ENCODE data around the gene RYR2.

Gene RYR2

DNA sequence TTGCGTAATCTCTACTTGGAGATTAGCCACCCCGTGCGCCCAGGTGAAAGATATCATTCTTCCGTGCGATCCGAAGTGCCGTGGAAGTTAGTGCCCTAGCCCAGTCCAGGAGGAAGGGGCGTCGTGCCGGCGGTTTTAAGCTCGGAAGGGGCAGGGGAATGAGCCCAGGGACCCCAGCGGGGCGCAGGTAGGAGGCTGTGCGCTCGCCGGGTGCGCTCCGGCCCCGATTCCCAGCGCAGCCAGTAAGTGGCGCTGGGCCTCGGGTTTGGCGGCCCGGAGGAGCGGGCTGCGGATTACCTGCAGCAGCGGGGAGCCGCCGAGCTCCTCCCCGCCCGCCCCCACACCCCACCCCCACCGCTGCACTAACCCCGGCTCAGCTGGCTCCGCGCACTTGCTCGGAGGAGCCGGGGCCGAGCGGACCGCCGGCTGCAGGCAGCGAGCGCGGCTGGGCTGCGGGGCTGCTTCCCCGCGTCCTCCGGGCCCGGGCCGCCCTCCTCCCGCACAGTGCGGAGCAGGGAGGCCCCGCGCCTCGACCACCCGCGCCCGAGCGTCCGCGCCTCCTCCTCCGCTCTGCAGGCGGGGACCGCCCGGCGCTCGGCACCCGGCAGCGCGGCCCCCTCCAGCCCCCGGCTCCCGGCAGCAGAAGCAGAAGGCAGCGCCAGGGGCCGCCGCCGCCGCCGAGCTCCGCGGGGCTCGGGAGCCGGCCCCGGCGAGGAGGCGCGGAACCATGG is at the start of gene RYR2:
Gene RYR2, plus strand, starts transcription at position 390 of the 731 bp plus-strand sequence. Its CDS starts 338 bp downstream, at position 728.
- DNase-seq (ENCODE audit: low read depth) = no peak
- no peak within 1 kb of the TSS for H3K4me3 ChIP-seq (replicated peaks; ENCODE audit: low read depth, low read length)
- TF ChIP-seq, protein P1, sequence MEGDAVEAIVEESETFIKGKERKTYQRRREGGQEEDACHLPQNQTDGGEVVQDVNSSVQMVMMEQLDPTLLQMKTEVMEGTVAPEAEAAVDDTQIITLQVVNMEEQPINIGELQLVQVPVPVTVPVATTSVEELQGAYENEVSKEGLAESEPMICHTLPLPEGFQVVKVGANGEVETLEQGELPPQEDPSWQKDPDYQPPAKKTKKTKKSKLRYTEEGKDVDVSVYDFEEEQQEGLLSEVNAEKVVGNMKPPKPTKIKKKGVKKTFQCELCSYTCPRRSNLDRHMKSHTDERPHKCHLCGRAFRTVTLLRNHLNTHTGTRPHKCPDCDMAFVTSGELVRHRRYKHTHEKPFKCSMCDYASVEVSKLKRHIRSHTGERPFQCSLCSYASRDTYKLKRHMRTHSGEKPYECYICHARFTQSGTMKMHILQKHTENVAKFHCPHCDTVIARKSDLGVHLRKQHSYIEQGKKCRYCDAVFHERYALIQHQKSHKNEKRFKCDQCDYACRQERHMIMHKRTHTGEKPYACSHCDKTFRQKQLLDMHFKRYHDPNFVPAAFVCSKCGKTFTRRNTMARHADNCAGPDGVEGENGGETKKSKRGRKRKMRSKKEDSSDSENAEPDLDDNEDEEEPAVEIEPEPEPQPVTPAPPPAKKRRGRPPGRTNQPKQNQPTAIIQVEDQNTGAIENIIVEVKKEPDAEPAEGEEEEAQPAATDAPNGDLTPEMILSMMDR (IDR thresholded peaks at IDR 0.05; ENCODE audit: low read length, missing control alignments) = no peak

DNA sequence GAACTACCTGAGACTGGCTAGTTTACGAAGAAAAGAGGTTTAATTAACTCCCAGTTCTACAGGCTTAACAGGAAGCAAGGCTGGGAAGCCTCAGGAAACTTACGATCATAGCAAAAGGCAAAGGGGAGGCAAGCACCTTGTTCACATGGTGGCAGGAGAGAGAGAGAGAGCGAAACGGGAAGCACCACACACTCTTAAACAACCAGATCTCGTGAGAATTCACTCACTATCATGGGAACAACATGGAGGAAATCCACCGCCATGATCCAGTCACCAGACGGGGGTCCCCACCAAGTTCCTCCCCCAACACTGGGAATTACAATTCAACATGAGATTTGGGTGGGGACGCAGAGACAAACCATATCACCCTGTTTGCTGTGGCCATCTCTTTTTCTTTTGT is 49.5 kb upstream of the RYR2 start:
- TF ChIP-seq, protein P1 (IDR thresholded peaks at IDR 0.05; ENCODE audit: low read length, missing control alignments) = no peak
- no peak overlapping the region for H3K4me3 ChIP-seq (replicated peaks; ENCODE audit: low read depth, low read length)
- no peak for DNase-seq (ENCODE audit: low read depth)

DNA sequence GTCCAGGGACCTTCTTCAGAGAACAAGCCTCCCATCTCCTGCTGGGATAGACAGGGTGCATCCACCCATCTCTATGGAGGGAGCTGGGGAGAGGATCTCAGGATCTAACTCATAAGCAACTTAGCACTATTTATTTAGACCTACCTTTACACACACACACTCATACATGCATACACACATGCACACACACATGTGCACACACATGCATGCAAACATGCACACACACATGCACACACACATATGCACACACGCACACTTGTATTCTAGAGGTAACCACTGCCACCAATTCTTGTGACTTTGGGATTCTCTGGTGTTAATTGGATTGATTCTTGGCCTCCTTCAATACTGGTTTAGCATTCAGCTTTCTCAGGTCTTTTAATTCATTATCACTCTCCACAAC is 47.5 kb upstream of the RYR2 start:
- TF ChIP-seq, protein P1 (IDR thresholded peaks at IDR 0.05; ENCODE audit: low read length, missing control alignments) = no peak
- H3K4me3 ChIP-seq (replicated peaks; ENCODE audit: low read depth, low read length) = no peak overlapping the region
- DNase-seq (ENCODE audit: low read depth) = no peak

GRCh38 chr1:236997361-236997760 is 44.6 kb upstream of the RYR2 start:
- no peak for DNase-seq (ENCODE audit: low read depth)

DNA sequence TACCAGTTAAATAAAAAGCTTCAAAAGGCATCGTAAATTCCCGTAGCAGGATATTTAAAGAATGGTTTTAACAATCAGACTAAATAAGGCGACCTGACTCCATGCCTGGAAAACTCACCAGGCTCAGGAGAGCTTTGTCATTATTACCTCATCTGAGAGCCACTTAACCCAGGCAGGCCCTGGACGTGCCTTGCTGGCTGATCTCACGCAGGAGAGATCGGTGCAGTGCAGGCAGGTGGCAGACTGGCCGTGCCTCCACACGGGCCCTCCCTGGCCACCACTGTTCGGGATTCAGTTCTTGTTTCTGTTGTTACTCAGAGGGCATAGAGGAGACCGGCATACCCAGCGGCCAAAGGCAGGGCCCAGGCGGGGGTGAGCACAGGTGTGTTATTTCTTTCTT is 44.1 kb upstream of the RYR2 start:
- TF ChIP-seq, protein P1 (IDR thresholded peaks at IDR 0.05; ENCODE audit: low read length, missing control alignments) = no peak
- DNase-seq (ENCODE audit: low read depth) = no peak
- H3K4me3 ChIP-seq (replicated peaks; ENCODE audit: low read depth, low read length) = no peak overlapping the region

More at GRCh38 chr1:236997361-236997760, 44.6 kb upstream of the RYR2 start:
- TF ChIP-seq, protein P1 (IDR thresholded peaks at IDR 0.05; ENCODE audit: low read length, missing control alignments) = no peak
- H3K4me3 ChIP-seq (replicated peaks; ENCODE audit: low read depth, low read length) = no peak overlapping the region

DNA sequence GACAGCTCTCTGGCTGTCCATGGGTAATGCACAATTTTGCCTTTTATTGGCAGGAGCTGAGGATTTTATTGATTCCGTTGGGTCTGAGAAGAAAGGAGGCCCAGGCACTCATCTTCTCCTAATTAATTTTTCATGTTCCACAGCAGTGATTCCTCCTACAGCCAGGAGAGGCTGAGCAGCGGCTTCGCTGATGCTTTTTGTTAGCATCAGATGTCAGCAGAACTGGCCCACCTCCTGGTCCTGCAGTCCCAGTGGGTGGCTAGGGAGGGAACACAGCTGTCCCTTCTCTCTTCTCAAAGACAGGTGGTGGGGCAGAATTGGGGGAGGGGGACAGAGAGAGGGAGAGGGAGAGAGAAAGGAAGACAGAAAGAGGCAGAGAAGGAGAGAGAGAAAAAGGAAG is 43.4 kb upstream of the RYR2 start:
- no peak overlapping the region for H3K4me3 ChIP-seq (replicated peaks; ENCODE audit: low read depth, low read length)
- TF ChIP-seq, protein P1 (IDR thresholded peaks at IDR 0.05; ENCODE audit: low read length, missing control alignments) = no peak
- DNase-seq (ENCODE audit: low read depth) = no peak

DNA sequence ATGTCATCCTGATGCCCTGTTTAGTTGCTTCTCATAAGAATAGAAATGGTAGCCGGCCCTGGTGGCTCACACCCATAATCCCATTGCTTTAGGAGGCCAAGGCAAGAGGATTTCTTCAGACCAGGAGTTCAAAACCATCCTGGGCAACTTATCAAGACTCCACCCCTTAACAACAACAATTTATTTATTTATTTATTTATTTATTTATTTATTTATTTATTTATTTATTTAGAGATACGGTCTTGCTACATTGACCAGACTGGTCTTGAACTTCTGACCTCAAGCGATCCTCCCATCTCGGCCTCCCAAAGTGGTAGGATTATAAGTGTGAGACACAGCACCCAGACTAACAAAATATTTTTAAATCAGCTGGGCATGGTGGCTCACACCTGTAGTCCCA is 41.8 kb upstream of the RYR2 start:
- TF ChIP-seq, protein P1 (IDR thresholded peaks at IDR 0.05; ENCODE audit: low read length, missing control alignments) = no peak
- H3K4me3 ChIP-seq (replicated peaks; ENCODE audit: low read depth, low read length) = no peak overlapping the region
- no peak for DNase-seq (ENCODE audit: low read depth)
